GM08714 (cell line): ENCODE data around the gene CARD11.
"Not testable (repeated sequence)": the region's sequence is repeated elsewhere in the genome, so short reads cannot be mapped to it uniquely, and the experiment has no call there.

ENCODE experiments used
- H3K4me3 ChIP-seq: fragments of 200-500 bp; sonication (Bioruptor generic); 2 replicates; pipeline ENCODE4 v1.5.1; 2014; ENCODE audit warnings: mild to moderate bottlenecking, low read length, inconsistent platforms
- ZNF274 ChIP-seq: IDR thresholded peaks from 2 replicates; pipeline ENCODE4 v1.6.1; 2012; ENCODE audit warnings: mild to moderate bottlenecking, low read depth, low read length

The CARD11 gene

DNA sequence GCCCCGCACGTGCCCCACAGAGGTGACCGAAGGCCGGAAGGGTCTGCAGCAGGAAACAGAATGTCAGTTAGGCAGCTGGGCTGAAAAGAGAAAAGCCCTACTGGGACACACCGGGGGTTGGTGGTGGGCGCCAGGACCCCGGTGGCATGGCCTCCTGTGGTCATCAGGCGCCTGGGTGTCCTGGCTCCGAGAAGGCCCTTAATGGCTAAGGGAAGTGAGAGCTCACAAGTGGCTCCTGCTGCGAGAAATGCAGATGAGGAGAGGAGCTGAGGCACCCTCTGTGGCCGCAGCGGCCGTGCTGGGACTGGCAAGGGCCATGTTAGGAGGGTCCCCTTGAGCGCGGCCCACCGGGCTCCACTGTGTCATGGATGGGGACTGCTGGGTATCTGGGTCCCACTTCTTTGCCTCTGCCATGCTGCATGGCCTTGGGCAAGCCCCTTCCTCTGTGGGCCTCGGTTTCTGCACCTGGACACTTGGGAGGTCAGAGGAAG is 120.3 kb downstream of the CARD11 start:
- no peak for TF ChIP-seq ZNF274
- no peak overlapping the region for H3K4me3 ChIP-seq

DNA sequence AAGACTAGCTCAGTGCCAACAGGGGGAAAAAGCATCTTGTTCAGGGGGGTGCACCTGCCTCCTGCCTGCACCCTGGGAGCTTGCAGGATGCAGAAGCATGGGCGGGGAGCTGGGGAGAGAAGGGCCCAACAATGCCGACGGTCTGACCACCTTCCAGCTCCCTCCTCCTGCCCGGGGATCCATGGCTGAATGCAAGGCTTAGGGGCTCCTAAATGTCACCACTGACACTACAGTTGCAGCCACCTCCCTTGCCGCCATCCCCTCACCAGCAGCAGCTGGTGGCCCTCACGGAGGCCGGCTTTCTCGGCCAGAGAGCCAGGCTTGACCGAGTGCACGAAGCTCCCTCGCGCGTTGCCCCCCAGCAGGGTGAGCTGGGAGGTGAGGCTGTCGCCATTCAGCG is 120.8 kb downstream of the CARD11 start:
- no peak for TF ChIP-seq ZNF274

DNA sequence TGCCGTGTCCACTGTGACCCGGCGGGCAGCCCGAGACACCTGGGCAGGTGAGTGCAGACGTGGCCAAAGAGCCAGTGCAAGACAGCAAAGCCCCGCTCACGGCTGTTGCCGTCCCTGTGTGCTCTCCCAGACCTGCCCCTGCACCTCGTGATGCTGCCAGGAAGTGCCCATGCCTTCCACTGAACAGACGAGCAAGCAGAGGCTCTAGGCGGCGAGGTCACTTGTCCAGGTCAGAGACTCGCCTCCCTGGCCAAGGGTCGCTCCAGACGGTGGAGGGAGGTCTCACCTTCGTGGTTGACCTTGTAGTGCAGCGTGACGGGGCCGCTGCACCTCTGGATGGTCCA is 121.3 kb downstream of the CARD11 start:
- TF ChIP-seq ZNF274: no peak
- H3K4me3 ChIP-seq: no peak overlapping the region

More for the DNA sequence above, 120.8 kb downstream of the CARD11 start:
- no peak overlapping the region for H3K4me3 ChIP-seq

DNA sequence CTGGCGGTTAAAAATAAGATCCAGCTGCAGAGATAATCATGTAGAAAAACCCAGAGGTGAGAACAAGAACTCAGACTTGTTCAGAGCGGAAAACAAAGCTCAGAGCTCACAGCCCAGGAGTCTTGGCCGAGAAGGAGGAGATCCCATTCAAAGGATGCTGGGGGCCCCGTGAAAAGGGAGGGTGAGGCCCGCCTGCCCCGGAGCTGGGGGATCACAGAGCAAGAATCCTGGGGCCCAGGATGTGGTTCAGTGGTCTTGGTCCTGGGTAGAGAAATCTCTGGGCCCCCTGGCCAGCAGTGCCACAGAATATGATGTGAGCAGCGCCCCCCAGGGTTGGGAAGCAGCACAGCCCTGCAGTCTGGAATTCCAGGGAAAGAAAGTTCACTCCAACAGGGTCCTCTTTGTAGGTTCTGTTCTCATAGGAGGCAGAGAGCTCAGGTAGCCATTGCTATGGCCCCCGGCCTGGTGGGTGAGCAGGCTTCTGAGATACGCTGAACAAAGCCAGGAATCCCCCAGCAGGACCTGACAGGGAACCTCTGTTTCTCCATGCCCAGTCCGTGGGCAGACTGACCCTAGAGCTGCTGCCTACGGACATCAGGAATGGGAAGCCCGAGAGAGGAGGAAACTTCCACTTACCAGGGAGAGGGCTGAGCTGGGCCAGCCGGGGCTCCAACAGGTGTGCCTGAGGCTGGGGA is 121.9 kb downstream of the CARD11 start:
- H3K4me3 ChIP-seq: no peak overlapping the region
- TF ChIP-seq ZNF274: no peak

DNA sequence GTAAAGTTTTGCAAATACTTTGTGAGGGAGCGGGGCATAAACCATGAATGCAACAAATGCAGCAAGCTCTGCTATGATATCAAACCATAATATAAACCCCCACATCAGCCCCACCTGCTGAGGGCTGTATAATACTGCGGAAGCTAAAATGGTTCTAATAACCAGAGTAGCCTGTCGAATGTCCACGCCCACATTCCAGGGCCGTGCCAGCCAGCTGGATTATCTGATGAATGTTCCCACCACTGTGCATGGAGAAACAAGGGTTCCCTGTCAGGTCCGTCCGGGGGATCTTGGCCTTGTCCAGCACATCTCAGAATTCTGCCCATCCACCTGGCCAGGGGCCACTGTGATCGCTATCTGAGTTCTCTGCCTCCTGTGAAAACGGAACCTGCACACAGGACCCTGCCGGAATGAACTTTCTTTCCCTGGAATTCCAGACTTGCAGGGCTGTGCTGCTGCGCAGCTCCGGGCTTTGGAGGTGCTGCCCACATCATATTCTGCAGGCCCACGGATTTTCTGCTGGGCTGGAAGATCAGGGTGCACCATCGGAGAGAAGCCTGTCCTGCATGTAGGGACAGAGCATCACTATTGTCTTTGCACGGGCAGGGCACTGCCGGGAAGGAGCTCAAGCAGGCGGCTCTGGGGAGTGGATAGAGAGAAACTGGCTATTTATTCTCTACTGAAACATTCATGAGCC is 122.6 kb downstream of the CARD11 start:
- TF ChIP-seq ZNF274: no peak
- no peak overlapping the region for H3K4me3 ChIP-seq

DNA sequence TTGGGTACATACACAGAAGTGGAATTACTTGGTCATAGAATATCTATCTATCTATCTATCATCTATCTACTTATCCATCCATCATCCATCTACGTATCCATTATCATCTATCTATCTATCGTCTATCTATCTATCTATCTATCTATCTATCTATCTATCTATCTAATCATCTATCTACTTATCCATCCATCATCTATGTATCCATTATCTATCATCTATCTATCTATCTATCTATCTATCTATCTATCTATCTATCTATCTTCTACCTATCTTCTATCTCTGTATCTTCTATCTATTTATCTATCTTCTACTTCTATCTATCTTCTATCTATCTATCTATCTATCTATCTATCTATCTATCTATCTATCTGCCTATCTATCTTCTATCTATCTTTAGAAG is 123.2 kb downstream of the CARD11 start:
- H3K4me3 ChIP-seq: not testable (repeated sequence)

DNA sequence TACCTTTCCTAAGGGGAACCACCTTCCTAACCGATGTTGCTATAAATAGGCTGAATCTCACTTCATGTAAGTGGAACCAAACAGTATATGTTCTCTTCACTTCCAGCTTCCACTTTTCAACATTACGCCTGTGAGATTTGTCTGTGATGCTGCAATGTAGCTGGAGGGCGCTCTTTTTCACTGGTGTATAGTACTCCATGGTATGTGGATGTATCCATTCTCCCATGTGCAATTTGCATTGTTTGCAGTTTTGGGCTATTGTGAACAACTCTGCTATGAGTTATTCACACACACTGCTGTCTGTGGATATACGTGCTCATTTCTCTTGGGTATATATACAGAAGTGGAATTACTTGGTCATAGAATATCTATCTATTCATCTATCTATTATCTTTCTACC is 123.6 kb downstream of the CARD11 start:
- no peak for TF ChIP-seq ZNF274
- H3K4me3 ChIP-seq: no peak overlapping the region

DNA sequence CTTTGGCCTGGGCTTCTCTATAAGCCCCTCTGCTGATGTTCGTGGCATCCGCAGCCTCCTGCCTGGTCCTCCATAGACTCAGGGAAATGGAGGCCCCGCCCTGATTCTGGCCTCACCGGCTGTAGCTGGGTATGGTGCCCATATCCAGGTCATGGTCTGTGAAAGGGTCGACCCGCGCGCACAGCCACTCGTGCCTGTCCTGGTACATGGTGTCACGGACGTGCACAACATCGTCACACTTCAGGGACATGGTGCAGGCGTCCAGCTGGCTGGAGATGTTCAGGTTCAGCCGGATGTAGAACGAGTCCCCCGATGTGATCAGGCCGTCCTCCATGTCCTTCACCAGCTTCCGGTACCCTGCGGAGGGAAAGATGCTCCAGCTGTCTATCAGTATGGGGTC is 124.4 kb downstream of the CARD11 start:
- TF ChIP-seq ZNF274: no peak
- no peak overlapping the region for H3K4me3 ChIP-seq

DNA sequence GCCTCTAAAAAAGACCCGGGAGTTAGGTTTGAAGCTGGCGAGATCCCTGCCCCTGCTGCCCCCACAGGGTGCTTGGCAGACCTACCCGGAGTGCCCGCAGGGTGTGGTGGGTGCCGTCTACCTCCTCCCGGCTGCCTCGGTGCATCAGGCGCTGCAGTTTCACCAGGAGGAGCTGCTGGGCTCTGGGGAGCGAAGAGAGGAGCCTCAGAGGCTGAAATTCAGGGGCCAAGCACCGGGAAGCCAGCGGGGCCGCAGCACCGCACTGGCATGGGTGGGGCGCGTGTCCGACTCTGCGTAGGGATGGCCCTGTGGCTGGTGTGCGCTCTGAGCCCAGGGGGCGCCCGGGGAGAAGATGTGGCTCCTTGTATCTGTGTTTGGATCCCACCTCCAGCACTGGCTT is 125.3 kb downstream of the CARD11 start:
- TF ChIP-seq ZNF274: no peak
- H3K4me3 ChIP-seq: no peak overlapping the region

DNA sequence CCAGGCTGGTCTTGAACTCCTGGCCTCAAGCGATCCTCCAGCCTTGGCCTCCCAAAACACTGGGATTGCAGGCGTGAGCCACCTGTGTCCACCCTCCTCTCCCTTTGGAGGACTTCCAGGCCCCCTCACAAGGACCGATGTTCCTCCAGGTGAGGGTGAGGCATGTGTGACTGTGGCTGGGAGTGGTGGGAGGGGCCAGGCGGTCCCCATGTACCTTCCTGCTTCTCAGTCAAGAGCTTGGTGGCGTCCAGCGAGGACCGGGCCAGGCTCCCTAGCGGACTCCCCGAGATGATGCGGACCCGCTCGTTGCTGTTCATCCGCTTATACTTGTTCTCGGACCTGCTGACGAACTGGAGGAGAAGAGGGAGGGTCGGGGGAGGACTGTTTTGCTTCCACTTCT is 128.6 kb downstream of the CARD11 start:
- no peak overlapping the region for H3K4me3 ChIP-seq

GRCh38 chr7:2913760-2914387 is 129.8 kb downstream of the CARD11 start:
- TF ChIP-seq ZNF274: no peak

More for the DNA sequence above, 128.6 kb downstream of the CARD11 start:
- TF ChIP-seq ZNF274: no peak

GRCh38 chr7:2912684-2913439 is 130.8 kb downstream of the CARD11 start:
- TF ChIP-seq ZNF274: no peak
- H3K4me3 ChIP-seq: no peak overlapping the region

More at GRCh38 chr7:2913760-2914387, 129.8 kb downstream of the CARD11 start:
- H3K4me3 ChIP-seq: no peak overlapping the region

DNA sequence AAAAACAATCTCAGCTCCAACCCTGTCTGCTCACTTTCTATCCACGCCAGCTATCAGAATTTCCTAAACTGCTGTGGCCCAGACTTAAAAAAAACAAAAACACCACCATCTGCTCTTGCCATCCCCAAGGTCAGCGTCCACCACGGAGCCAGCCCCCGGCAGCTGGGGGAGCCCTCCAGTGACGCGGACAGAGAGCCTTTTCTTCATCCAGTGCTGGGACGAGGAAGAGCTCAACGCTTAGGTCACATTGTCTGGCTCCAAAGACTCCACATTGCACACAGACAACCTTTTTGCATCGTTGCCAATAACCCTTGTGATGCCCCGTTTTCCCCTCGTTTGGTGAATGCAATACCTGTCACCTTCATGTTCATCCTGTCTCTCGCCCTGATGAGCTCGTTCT is 132.2 kb downstream of the CARD11 start:
- no peak for TF ChIP-seq ZNF274
- no peak overlapping the region for H3K4me3 ChIP-seq

DNA sequence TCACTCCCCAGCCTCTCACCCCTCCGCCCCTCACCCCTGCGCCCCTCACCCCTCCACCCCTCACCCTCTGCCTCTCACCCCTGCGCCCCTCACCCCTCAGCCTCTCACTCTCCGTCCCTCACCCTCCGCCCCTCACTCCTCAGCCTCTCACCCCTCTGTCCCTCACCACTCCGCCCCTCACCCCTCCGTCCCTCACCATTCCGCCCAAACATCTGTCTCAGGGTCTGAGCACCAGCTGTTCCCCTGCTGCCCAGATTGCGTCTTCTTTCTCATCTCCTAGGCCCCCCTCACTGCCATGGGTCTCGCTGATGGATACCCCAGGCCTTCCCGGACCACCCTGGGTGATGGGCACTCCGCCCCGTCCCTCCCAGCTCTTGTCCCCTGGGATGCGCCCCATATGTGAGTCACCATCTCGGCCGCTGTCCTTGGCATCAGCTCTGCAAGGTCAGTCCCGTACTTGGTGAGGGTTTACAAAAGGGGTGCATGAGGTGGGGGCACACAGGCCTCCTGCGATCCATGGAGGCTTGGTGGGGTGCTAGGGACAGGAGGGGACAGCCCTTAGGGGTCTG is 134.1 kb downstream of the CARD11 start:
- TF ChIP-seq ZNF274: no peak

More for the DNA sequence above, 134.1 kb downstream of the CARD11 start:
- H3K4me3 ChIP-seq: no peak overlapping the region
